ENCODE results near the gene PPP2R5E. TPM values are rescaled to one million over a fixed set of nuclear protein-coding genes. Genes with fewer than 3 reads are reported as not detected.
A peak's percentile ranks its signal among the peaks of the same experiment; 100 is the strongest.

PPP2R5E gene
- total and polyA plus RNA-seq, 9 of the 15 experiments (the other 6 are each of a cell fraction or from before 2014, with no cell fraction given), result 4.2 to 30.3 (median 11.0) TPM

DNA sequence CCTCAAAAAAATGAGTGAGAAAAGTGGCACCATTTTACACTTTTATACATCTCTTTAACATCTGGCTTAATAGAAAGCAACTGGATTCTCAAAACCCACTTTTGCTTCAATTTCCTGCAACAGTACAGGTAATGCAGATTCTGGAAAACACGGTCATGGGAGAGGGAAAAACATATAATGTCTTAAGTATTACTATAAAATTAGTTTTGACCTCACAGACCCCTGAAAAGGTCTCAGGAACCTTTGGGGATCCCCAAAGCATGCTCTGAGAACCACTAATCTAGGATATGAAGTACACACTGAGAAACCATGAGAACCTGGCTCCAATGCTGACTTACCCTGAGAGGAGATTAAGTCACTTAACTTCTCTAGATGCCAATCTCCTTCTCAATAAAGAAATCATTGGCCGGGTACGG, 64.7 kb downstream of the PPP2R5E start:
- ChIA-PET POLR2A (no interaction called here), CTCF (ENCODE audit: low intra/inter-chr PET ratio) (no interaction called here)
- H3K27me3 ChIP-seq (ENCODE audit: control insufficient read depth in 2 of 2, insufficient read depth in 2 of 2, low read length in 2 of 2), result no peaks in the 10 kb centered on the region
- peaks cover 0 to 23% of the 10 kb centered on the region in 2 experiments; a peak in 3 of 5 replicates for H3K4me1 ChIP-seq (replicated peaks in 1 of 2; ENCODE audit: control insufficient read depth in 2 of 2, insufficient read depth in 2 of 2, low read length in 2 of 2)
- no peaks in the 10 kb centered on the region for H3K9me1 ChIP-seq (ENCODE audit: control insufficient read depth, insufficient read depth, low read length)
- no peaks in the 10 kb centered on the region for H3K9me3 ChIP-seq (replicated peaks; ENCODE audit: control insufficient read depth, insufficient read depth, low read depth, low read length)
- no peak overlapping the region for H3K4me3 ChIP-seq
- no peak overlapping the region for H3K9ac ChIP-seq (ENCODE audit: insufficient read depth in 1 of 2, low read depth in 2 of 2, low read length in 2 of 2)
- BruUV-seq (replicated peaks), result no TSS peak
- no peak overlapping the region for H3K4me2 ChIP-seq (ENCODE audit: insufficient read depth, low read length)
- H3K79me2 ChIP-seq (ENCODE audit: control insufficient read depth, insufficient read depth, low read length), result peaks cover 67% of the 10 kb centered on the region
- intact Hi-C loops (cut with micrococcal nuclease), result no loop called here
- FAIRE-seq, result no peak
- no peak overlapping the region for H2AFZ ChIP-seq (ENCODE audit: low read depth, low read length)
- DNase-seq (ENCODE audit: extremely low read depth in 1 of 4, low spot score in 3 of 4), result no peak
- H3K36me3 ChIP-seq (ENCODE audit: control insufficient read depth, insufficient read depth, low read length), result no peaks in the 10 kb centered on the region
- H4K20me1 ChIP-seq (replicated peaks; ENCODE audit: control insufficient read depth, insufficient read depth, low read length), result no peaks in the 10 kb centered on the region
- H3K27ac ChIP-seq (ENCODE audit: extremely low read depth, low read depth, low read length), result no peak overlapping the region
- no peak for TF ChIP-seq PHB (CRISPR knock-in tag; IDR thresholded peaks at IDR 0.05)
- in situ Hi-C loops (cut with MboI), result no loop called here
- 83% methylated on average over 3 of the region's 3 CpGs for WGBS (ENCODE audit: insufficient coverage, low coverage, missing lambda C conversion rate)
- ATAC-seq, result no peak

DNA sequence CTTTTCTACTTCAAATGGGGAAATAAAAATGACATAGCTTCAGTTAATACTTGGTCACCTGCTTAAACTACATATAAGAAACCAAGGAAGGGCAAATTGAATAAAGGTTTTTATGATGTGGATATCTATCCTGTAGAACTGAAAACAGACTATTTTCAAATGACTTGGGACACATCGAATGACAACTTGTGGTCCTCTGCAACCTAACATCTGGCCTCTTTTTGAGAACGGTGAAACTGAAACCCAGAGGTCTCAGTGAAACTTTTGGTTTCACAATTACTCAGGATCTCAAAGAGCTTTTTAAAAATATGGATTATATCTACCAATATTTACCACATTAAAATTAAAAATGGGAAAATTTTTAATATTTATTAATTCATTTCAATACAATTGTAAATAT, 65.2 kb downstream of the PPP2R5E start:
- in situ Hi-C loops (cut with MboI) (no loop called here), intact Hi-C loops (cut with micrococcal nuclease) (no loop called here)
- H3K9me1 ChIP-seq (ENCODE audit: control insufficient read depth, insufficient read depth, low read length), result no peaks in the 10 kb centered on the region
- WGBS (ENCODE audit: insufficient coverage, low coverage, missing lambda C conversion rate), result 64% methylated on average over 2 of the region's 2 CpGs
- H3K27ac ChIP-seq (ENCODE audit: extremely low read depth, low read depth, low read length), result no peak overlapping the region; the same call in 1 of the 3 replicates
- peaks cover 0 to 25% of the 10 kb centered on the region in 2 experiments; a peak in 3 of 5 replicates for H3K4me1 ChIP-seq (replicated peaks in 1 of 2; ENCODE audit: control insufficient read depth in 2 of 2, insufficient read depth in 2 of 2, low read length in 2 of 2)
- ChIA-PET CTCF (ENCODE audit: low intra/inter-chr PET ratio) (no interaction called here), POLR2A (no interaction called here)
- DNase-seq (ENCODE audit: extremely low read depth in 1 of 4, low spot score in 3 of 4), result no peak
- no peaks in the 10 kb centered on the region for H4K20me1 ChIP-seq (replicated peaks; ENCODE audit: control insufficient read depth, insufficient read depth, low read length)
- FAIRE-seq, result peak; percentile 54
- TF ChIP-seq NFE2L1 (tag; IDR thresholded peaks at IDR 0.05; ENCODE audit: borderline replicate concordance, low read depth) (no peak), ZBTB7A (IDR thresholded peaks at IDR 0.05; ENCODE audit: borderline replicate concordance, control insufficient read depth, low read depth, low read length) (no peak), ETS1 (conservative IDR thresholded peaks at IDR 0.05; ENCODE audit: control insufficient read depth, low read depth, low read length) (no peak), RB1 (IDR thresholded peaks at IDR 0.05; ENCODE audit: low read depth) (no peak), EP300 (IDR thresholded peaks at IDR 0.05; ENCODE audit: low read length) (no peak), SRSF3 (IDR thresholded peaks at IDR 0.05; ENCODE audit: insufficient read depth, low read length) (no peak), VEZF1 (CRISPR knock-in tag; IDR thresholded peaks at IDR 0.05) (no peak)
- TF ChIP-seq, protein P1, sequence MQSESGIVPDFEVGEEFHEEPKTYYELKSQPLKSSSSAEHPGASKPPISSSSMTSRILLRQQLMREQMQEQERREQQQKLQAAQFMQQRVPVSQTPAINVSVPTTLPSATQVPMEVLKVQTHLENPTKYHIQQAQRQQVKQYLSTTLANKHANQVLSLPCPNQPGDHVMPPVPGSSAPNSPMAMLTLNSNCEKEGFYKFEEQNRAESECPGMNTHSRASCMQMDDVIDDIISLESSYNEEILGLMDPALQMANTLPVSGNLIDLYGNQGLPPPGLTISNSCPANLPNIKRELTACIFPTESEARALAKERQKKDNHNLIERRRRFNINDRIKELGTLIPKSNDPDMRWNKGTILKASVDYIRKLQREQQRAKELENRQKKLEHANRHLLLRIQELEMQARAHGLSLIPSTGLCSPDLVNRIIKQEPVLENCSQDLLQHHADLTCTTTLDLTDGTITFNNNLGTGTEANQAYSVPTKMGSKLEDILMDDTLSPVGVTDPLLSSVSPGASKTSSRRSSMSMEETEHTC (IDR thresholded peaks at IDR 0.05), result no peak
- H3K4me3 ChIP-seq, result no peak overlapping the region
- H3K36me3 ChIP-seq (ENCODE audit: control insufficient read depth, insufficient read depth, low read length), result no peaks in the 10 kb centered on the region
- peaks cover 67% of the 10 kb centered on the region for H3K79me2 ChIP-seq (ENCODE audit: control insufficient read depth, insufficient read depth, low read length)
- H3K9ac ChIP-seq (ENCODE audit: insufficient read depth in 1 of 2, low read depth in 2 of 2, low read length in 2 of 2), result no peak overlapping the region
- ATAC-seq, result no peak
- BruUV-seq (replicated peaks), result no TSS peak
- H3K27me3 ChIP-seq (ENCODE audit: control insufficient read depth in 2 of 2, insufficient read depth in 2 of 2, low read length in 2 of 2), result no peaks in the 10 kb centered on the region
- H2AFZ ChIP-seq (ENCODE audit: low read depth, low read length), result no peak overlapping the region
- no peak overlapping the region; the same call in 1 of the 2 replicates for H3K4me2 ChIP-seq (ENCODE audit: insufficient read depth, low read length)
- H3K9me3 ChIP-seq (replicated peaks; ENCODE audit: control insufficient read depth, insufficient read depth, low read depth, low read length), result no peaks in the 10 kb centered on the region
